ENCODE results near the gene ZBTB33.

Gene ZBTB33

DNA sequence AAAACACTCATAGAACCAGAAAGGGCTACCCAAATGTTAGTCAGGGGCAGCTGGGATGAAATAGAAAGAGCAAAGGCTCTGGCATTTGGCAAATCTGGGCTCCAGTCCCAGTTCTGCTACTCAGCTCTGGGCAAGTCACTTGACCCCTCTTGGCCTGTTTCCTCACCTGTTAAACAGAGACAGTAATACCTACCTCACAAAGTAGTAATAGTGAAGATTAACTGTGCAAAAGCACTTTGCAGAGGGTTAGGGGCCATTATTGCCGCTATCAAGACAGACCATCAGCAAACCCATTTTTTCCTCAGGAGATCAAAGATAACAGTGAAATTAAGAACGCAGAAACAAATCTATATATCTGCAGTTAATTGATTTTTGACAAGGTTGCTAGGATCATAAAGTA lies 20.6 kb downstream of the ZBTB33 start:
- Histone ChIP-seq H3K36me3 (replicated peaks; ENCODE audit: insufficient read depth, low read length) (peaks cover 3% of the 10 kb centered on the region; the same call in 1 of the 2 replicates), H3K27me3 (replicated peaks; ENCODE audit: insufficient read depth, low read length) (no peaks in the 10 kb centered on the region), H2AFZ (ENCODE audit: low read length) (no peak overlapping the region), H3K4me2 (ENCODE audit: low read depth, low read length) (no peak overlapping the region), H3K4me3 (ENCODE audit: low read length) (no peak overlapping the region), H3K9me3 (replicated peaks; ENCODE audit: insufficient read depth, low read length) (no peaks in the 10 kb centered on the region), H3K27ac (ENCODE audit: low read length) (no peak overlapping the region), H3K9ac (ENCODE audit: low read length) (no peak overlapping the region), H4K20me1 (ENCODE audit: insufficient read depth, low read length) (no peaks in the 10 kb centered on the region), H3K4me1 (ENCODE audit: low read length) (no peaks in the 10 kb centered on the region), H3F3A (ENCODE audit: insufficient read depth, low read length) (no peaks in the 10 kb centered on the region), H3K79me2 (ENCODE audit: low read length) (no peaks in the 10 kb centered on the region), H3K9me2 (replicated peaks; ENCODE audit: insufficient read depth, low read length) (no peaks in the 10 kb centered on the region)
- no peak for DNase-seq
- TF ChIP-seq EZH2 (optimal IDR thresholded peaks at IDR 0.05; ENCODE audit: low read depth, low read length), result no peak
- no peak for TF ChIP-seq EZH2phosphoT487 (IDR thresholded peaks at IDR 0.05; ENCODE audit: low read length)
- TF ChIP-seq, protein P1, sequence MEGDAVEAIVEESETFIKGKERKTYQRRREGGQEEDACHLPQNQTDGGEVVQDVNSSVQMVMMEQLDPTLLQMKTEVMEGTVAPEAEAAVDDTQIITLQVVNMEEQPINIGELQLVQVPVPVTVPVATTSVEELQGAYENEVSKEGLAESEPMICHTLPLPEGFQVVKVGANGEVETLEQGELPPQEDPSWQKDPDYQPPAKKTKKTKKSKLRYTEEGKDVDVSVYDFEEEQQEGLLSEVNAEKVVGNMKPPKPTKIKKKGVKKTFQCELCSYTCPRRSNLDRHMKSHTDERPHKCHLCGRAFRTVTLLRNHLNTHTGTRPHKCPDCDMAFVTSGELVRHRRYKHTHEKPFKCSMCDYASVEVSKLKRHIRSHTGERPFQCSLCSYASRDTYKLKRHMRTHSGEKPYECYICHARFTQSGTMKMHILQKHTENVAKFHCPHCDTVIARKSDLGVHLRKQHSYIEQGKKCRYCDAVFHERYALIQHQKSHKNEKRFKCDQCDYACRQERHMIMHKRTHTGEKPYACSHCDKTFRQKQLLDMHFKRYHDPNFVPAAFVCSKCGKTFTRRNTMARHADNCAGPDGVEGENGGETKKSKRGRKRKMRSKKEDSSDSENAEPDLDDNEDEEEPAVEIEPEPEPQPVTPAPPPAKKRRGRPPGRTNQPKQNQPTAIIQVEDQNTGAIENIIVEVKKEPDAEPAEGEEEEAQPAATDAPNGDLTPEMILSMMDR (IDR thresholded peaks at IDR 0.05; ENCODE audit: low read length), result no peak

- Histone ChIP-seq H3K27ac (ENCODE audit: low read length) (no peak overlapping the region), H3K36me3 (replicated peaks; ENCODE audit: insufficient read depth, low read length) (no peaks in the 10 kb centered on the region), H3F3A (ENCODE audit: insufficient read depth, low read length) (no peaks in the 10 kb centered on the region), H3K27me3 (replicated peaks; ENCODE audit: insufficient read depth, low read length) (no peaks in the 10 kb centered on the region), H2AFZ (ENCODE audit: low read length) (no peak overlapping the region), H3K9me3 (replicated peaks; ENCODE audit: insufficient read depth, low read length) (no peaks in the 10 kb centered on the region), H3K9ac (ENCODE audit: low read length) (no peak overlapping the region), H3K4me2 (ENCODE audit: low read depth, low read length) (no peak overlapping the region), H3K4me1 (ENCODE audit: low read length) (no peaks in the 10 kb centered on the region), H3K79me2 (ENCODE audit: low read length) (no peaks in the 10 kb centered on the region), H4K20me1 (ENCODE audit: insufficient read depth, low read length) (no peaks in the 10 kb centered on the region), H3K4me3 (ENCODE audit: low read length) (no peak overlapping the region), H3K9me2 (replicated peaks; ENCODE audit: insufficient read depth, low read length) (no peaks in the 10 kb centered on the region)
- DNase-seq, result no peak
- TF ChIP-seq EZH2phosphoT487 (IDR thresholded peaks at IDR 0.05; ENCODE audit: low read length) (no peak), EZH2 (optimal IDR thresholded peaks at IDR 0.05; ENCODE audit: low read depth, low read length) (no peak)
- TF ChIP-seq, protein P1 (IDR thresholded peaks at IDR 0.05; ENCODE audit: low read length), result no peak
Measured at GRCh38 chrX:120274145-120274544, 23.5 kb downstream of the ZBTB33 start.

- no peak overlapping the region for H3K9ac ChIP-seq (ENCODE audit: low read length)
- no peak overlapping the region for H3K4me3 ChIP-seq (ENCODE audit: low read length)
- no peak overlapping the region for H2AFZ ChIP-seq (ENCODE audit: low read length)
- H3K4me2 ChIP-seq (ENCODE audit: low read depth, low read length), result no peak overlapping the region
- no peak overlapping the region for H3K27ac ChIP-seq (ENCODE audit: low read length)
- no peaks in the 10 kb centered on the region for H3K9me3 ChIP-seq (replicated peaks; ENCODE audit: insufficient read depth, low read length)
- H3K9me2 ChIP-seq (replicated peaks; ENCODE audit: insufficient read depth, low read length), result no peaks in the 10 kb centered on the region
- H3K36me3 ChIP-seq (replicated peaks; ENCODE audit: insufficient read depth, low read length), result no peaks in the 10 kb centered on the region
- no peak for DNase-seq
- no peaks in the 10 kb centered on the region for H3F3A ChIP-seq (ENCODE audit: insufficient read depth, low read length)
- no peaks in the 10 kb centered on the region for H4K20me1 ChIP-seq (ENCODE audit: insufficient read depth, low read length)
- H3K79me2 ChIP-seq (ENCODE audit: low read length), result no peaks in the 10 kb centered on the region
- no peaks in the 10 kb centered on the region for H3K4me1 ChIP-seq (ENCODE audit: low read length)
- TF ChIP-seq EZH2 (optimal IDR thresholded peaks at IDR 0.05; ENCODE audit: low read depth, low read length), result no peak
- TF ChIP-seq EZH2phosphoT487 (IDR thresholded peaks at IDR 0.05; ENCODE audit: low read length), result no peak
- TF ChIP-seq, protein P1 (IDR thresholded peaks at IDR 0.05; ENCODE audit: low read length), result no peak
- H3K27me3 ChIP-seq (replicated peaks; ENCODE audit: insufficient read depth, low read length), result no peaks in the 10 kb centered on the region
Measured at GRCh38 chrX:120274958-120275357, 24.3 kb downstream of the ZBTB33 start.
